Measurements from ENCODE around the gene SLC35F3.

DNA sequence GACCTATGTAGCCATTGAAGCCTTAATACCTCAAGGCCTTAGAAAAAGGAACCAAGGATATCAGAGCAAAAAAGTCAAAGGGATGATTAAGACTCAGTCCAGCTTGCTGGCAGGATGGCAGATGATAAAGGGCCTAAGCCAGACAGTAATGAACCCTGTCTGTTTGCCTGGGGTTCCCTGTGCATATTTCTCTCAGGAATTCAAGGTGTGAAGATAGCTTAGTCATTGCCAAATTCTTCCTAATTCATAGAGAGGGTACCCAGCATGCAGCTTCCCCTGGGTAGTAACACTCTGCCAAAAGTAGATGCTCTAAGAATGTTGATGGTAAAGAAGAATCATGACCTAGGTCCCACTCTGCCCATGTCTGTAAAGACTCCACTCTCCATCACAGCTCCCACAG, 258.2 kb downstream of the SLC35F3 start:
- TF ChIP-seq CTCF (IDR thresholded peaks at IDR 0.05; ENCODE audit: insufficient read depth, low read depth, low read length), result no peak
- TF ChIP-seq EZH2 (IDR thresholded peaks at IDR 0.05; ENCODE audit: insufficient read depth, low read length), result no peak

All from astrocyte (in vitro differentiated cells and primary cell).